SU-DHL-6 (cell line): ENCODE results near the gene UGT2B11.
"Not testable (repeated sequence)": the region's sequence is repeated elsewhere in the genome, so short reads cannot be mapped to it uniquely, and the experiment has no call there.

Source experiments
- EZH2phosphoT487 ChIP-seq: fragments of 200-600 bp; sonication (generic), shearing (Covaris generic); conservative IDR thresholded peaks from 2 replicates; pipeline ENCODE4 v1.6.1; 2018; ENCODE audit warnings: mild to moderate bottlenecking, antibody characterized with exemption, low read length, moderate library complexity, mixed read lengths
- TF ChIP-seq, protein P1 (sequence below): fragments of 200-600 bp; sonication (generic); IDR thresholded peaks from one replicate; pipeline ENCODE4 v1.5.1; 2017; ENCODE audit warnings: antibody characterized with exemption, mild to moderate bottlenecking, low read length, moderate library complexity; ENCODE audit not compliant: insufficient read depth, poor library complexity, severe bottlenecking

GRCh38 chr4:69198506-69198905, 16.0 kb downstream of the UGT2B11 start:
- TF ChIP-seq, protein P1, sequence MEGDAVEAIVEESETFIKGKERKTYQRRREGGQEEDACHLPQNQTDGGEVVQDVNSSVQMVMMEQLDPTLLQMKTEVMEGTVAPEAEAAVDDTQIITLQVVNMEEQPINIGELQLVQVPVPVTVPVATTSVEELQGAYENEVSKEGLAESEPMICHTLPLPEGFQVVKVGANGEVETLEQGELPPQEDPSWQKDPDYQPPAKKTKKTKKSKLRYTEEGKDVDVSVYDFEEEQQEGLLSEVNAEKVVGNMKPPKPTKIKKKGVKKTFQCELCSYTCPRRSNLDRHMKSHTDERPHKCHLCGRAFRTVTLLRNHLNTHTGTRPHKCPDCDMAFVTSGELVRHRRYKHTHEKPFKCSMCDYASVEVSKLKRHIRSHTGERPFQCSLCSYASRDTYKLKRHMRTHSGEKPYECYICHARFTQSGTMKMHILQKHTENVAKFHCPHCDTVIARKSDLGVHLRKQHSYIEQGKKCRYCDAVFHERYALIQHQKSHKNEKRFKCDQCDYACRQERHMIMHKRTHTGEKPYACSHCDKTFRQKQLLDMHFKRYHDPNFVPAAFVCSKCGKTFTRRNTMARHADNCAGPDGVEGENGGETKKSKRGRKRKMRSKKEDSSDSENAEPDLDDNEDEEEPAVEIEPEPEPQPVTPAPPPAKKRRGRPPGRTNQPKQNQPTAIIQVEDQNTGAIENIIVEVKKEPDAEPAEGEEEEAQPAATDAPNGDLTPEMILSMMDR, result not testable (repeated sequence)
- TF ChIP-seq EZH2phosphoT487, result not testable (repeated sequence)
